Measurements from ENCODE around the gene TPX2. TPM values are rescaled to one million over a fixed set of nuclear protein-coding genes. Genes with fewer than 3 reads are reported as not detected.
A peak's percentile ranks its signal among the peaks of the same experiment; 100 is the strongest.

The TPX2 gene, protein sequence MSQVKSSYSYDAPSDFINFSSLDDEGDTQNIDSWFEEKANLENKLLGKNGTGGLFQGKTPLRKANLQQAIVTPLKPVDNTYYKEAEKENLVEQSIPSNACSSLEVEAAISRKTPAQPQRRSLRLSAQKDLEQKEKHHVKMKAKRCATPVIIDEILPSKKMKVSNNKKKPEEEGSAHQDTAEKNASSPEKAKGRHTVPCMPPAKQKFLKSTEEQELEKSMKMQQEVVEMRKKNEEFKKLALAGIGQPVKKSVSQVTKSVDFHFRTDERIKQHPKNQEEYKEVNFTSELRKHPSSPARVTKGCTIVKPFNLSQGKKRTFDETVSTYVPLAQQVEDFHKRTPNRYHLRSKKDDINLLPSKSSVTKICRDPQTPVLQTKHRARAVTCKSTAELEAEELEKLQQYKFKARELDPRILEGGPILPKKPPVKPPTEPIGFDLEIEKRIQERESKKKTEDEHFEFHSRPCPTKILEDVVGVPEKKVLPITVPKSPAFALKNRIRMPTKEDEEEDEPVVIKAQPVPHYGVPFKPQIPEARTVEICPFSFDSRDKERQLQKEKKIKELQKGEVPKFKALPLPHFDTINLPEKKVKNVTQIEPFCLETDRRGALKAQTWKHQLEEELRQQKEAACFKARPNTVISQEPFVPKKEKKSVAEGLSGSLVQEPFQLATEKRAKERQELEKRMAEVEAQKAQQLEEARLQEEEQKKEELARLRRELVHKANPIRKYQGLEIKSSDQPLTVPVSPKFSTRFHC
- 86.2 TPM for polyA plus RNA-seq (2013, experiment 1 of 2)
- 101 TPM for polyA plus RNA-seq (2013, experiment 2 of 2)

DNA sequence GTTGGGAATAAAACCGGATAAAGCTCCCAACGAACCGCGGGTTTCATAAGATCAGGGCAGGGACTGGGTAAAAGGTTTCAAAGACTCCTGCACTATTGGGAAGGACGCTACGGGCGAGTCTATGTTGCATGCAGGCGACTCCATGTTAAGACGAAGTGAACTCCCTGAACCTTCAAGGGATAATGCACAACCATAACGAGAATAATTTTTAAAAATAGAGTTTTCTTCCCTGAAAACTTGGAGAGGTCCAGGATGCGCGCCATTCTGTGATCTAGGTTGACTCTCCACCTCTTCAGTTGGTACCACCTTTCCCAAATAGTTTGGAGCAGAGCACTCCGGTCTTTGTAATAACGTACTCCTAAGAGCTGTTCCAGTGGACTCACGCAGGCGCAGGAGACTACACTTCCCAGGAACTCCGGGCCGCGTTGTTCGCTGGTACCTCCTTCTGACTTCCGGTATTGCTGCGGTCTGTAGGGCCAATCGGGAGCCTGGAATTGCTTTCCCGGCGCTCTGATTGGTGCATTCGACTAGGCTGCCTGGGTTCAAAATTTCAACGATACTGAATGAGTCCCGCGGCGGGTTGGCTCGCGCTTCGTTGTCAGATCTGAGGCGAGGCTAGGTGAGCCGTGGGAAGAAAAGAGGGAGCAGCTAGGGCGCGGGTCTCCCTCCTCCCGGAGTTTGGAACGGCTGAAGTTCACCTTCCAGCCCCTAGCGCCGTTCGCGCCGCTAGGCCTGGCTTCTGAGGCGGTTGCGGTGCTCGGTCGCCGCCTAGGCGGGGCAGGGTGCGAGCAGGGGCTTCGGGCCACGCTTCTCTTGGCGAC is at the start of gene TPX2:
TSS of gene TPX2 (plus strand) at position 562 of the 821 bp plus-strand sequence. CDS start 18,187 bp downstream, outside the sequence.
- Histone ChIP-seq H3K27me3 (ENCODE audit: insufficient read depth, low read length) (no peaks in the 10 kb centered on the region), H3K4me3 (ENCODE audit: low read length) (peak within 1 kb of the TSS; percentile 93), H3K9ac (ENCODE audit: low read depth, low read length) (peak within 1 kb of the TSS; percentile 92), H3K4me1 (ENCODE audit: insufficient read depth, low read length) (peaks cover 10% of the 10 kb centered on the region), H3K9me3 (ENCODE audit: insufficient read depth, low read depth, low read length) (no peaks in the 10 kb centered on the region), H3K36me3 (ENCODE audit: insufficient read depth, low read length) (peaks cover 14% of the 10 kb centered on the region), H3K27ac (ENCODE audit: low read depth, low read length) (peak within 1 kb of the TSS; percentile 85)
- under 1% methylated on average over 54 of the region's 54 CpGs for WGBS

DNA sequence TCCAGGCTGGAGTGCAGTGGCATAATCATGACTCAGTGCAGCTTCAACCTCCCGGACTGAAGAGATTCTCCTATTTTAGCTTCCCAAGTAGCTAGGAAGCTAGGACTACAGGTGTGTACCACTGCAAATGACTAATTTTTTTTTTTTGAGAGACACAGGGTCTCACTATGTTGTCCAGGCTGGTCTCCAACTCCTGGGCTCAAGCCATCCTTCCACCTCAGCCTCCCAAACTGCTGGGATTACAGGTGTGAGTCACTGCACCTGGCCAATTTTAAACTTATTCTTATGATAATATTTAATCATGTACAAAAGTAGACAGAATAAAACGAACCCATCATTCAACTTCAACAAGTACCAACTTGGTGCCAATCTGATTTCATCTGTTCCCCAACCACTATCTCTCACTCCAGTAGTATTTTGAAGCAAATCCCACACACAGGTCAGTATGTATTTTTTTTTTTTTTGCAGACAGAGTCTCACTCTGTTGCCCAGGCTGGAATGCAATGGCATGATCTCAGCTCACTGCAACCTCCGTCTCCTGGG is 48.9 kb upstream of the TPX2 start:
- H3K36me3 ChIP-seq (ENCODE audit: insufficient read depth, low read length), result peaks cover 11% of the 10 kb centered on the region; the same call in 1 of the 2 replicates
- peaks cover 34% of the 10 kb centered on the region for H3K4me1 ChIP-seq (ENCODE audit: insufficient read depth, low read length)

DNA sequence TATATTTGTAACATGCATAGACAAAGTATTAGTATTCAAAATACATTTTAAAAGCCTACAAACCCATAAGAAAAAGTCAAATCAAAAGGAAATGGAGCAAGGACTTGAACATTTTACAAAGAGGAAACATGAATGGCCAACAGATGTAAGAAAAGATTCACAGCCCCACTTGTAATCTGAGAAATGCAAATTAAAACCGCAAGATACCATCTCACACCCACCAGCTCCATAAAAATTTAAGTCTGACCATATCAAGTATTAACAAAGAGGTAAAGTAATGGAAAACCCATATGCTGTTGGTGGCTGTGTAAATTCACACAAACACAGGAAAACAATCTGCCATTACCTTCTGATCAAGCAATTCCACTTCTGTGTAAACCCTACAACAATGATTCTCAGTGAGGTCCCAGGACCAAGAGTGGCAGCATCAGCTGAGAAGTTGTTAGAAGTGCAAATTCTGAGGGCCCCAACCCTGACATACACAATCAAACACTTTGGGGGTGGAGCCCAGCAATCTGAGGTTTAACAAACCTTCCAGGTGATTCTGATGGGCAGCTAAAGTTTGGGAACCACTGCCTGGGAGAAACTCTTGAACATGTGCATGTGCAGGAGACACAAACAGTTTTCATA is 47.3 kb upstream of the TPX2 start:
- Histone ChIP-seq H3K27ac (ENCODE audit: low read depth, low read length) (no peak overlapping the region), H3K4me1 (ENCODE audit: insufficient read depth, low read length) (peaks cover 29% of the 10 kb centered on the region), H3K4me3 (ENCODE audit: low read length) (no peak overlapping the region)

More for the DNA sequence above, 48.9 kb upstream of the TPX2 start:
- WGBS, result 88% methylated on average over 3 of the region's 3 CpGs
- Histone ChIP-seq H3K27ac (ENCODE audit: low read depth, low read length) (no peak overlapping the region), H3K4me3 (ENCODE audit: low read length) (no peak overlapping the region), H3K27me3 (ENCODE audit: insufficient read depth, low read length) (no peaks in the 10 kb centered on the region), H3K9ac (ENCODE audit: low read depth, low read length) (no peak overlapping the region), H3K9me3 (ENCODE audit: insufficient read depth, low read depth, low read length) (no peaks in the 10 kb centered on the region)

GRCh38 chr20:31693402-31693801 is 45.7 kb upstream of the TPX2 start:
- H3K27me3 ChIP-seq (ENCODE audit: insufficient read depth, low read length), result no peaks in the 10 kb centered on the region
- H3K4me1 ChIP-seq (ENCODE audit: insufficient read depth, low read length), result peaks cover 29% of the 10 kb centered on the region
- no peak overlapping the region for H3K9ac ChIP-seq (ENCODE audit: low read depth, low read length)
- 88% methylated on average over 6 of the region's 6 CpGs for WGBS
- peaks cover 9% of the 10 kb centered on the region; the same call in 1 of the 2 replicates for H3K36me3 ChIP-seq (ENCODE audit: insufficient read depth, low read length)
- H3K27ac ChIP-seq (ENCODE audit: low read depth, low read length), result no peak overlapping the region
- H3K9me3 ChIP-seq (ENCODE audit: insufficient read depth, low read depth, low read length), result no peaks in the 10 kb centered on the region
- H3K4me3 ChIP-seq (ENCODE audit: low read length), result no peak overlapping the region

More for the DNA sequence above, 47.3 kb upstream of the TPX2 start:
- H3K9ac ChIP-seq (ENCODE audit: low read depth, low read length), result no peak overlapping the region
- 25% methylated on average over 1 of the region's 1 CpG for whole genome bisulfite sequencing
- peaks cover 15% of the 10 kb centered on the region; the same call in 1 of the 2 replicates for H3K36me3 ChIP-seq (ENCODE audit: insufficient read depth, low read length)
- H3K9me3 ChIP-seq (ENCODE audit: insufficient read depth, low read depth, low read length), result no peaks in the 10 kb centered on the region
- H3K27me3 ChIP-seq (ENCODE audit: insufficient read depth, low read length), result no peaks in the 10 kb centered on the region

GRCh38 chr20:31693987-31694661 is 45.0 kb upstream of the TPX2 start:
- H3K4me3 ChIP-seq (ENCODE audit: low read length), result no peak overlapping the region
- H3K27ac ChIP-seq (ENCODE audit: low read depth, low read length), result peak overlapping the region; percentile 9; the same call in 1 of the 2 replicates
- H3K4me1 ChIP-seq (ENCODE audit: insufficient read depth, low read length), result peaks cover 34% of the 10 kb centered on the region
- WGBS, result 39% methylated on average over 4 of the region's 4 CpGs
- H3K27me3 ChIP-seq (ENCODE audit: insufficient read depth, low read length), result no peaks in the 10 kb centered on the region
- 0 out of 2 replicates have a peak, but pooled peaks cover 5% of the 10 kb centered on the region for H3K36me3 ChIP-seq (ENCODE audit: insufficient read depth, low read length)
- H3K9me3 ChIP-seq (ENCODE audit: insufficient read depth, low read depth, low read length), result no peaks in the 10 kb centered on the region
- H3K9ac ChIP-seq (ENCODE audit: low read depth, low read length), result no peak overlapping the region

DNA sequence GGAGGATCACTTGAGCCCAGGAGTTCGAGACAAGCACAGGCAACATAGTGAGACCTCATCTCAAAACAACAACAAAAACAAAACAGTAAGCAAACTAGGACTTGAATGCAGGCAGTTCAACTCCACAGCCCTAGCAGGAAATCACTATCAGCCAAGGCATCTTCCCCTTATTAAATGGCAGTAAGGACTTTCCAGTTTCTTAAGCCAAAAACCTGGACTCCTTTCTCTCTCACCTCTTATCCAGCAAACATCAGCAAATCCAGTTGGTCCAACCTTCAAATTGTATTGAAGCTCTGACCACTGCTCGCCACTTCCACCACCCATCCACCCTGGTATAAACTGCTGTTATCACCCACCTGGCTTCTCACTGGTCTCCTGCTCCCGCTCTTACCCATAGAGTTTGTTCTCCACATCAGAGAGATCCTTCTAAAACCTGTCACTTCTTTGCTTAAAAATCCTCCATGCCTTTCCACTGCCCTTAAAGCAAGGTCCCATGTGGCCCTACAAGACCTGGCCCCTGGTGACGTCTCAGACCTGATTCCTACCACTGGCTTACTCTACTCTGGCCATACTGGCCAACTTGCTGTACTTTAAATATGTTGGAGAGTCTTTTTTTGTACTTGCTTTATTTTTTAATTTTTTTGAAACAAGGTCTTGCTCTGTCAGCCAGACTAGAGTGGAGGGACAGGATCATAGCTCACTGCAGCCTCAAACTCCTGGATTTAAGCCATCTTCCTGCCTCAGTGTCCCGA is 44.1 kb upstream of the TPX2 start:
- no peak overlapping the region for H3K4me3 ChIP-seq (ENCODE audit: low read length)
- 0 out of 2 replicates have a peak, but pooled peaks cover 10% of the 10 kb centered on the region for H3K36me3 ChIP-seq (ENCODE audit: insufficient read depth, low read length)
- peak overlapping the region; percentile 11; the same call in 1 of the 2 replicates for H3K27ac ChIP-seq (ENCODE audit: low read depth, low read length)
- peaks cover 40% of the 10 kb centered on the region for H3K4me1 ChIP-seq (ENCODE audit: insufficient read depth, low read length)
- 88% methylated on average over 5 of the region's 5 CpGs for WGBS
- no peaks in the 10 kb centered on the region for H3K9me3 ChIP-seq (ENCODE audit: insufficient read depth, low read depth, low read length)
- no peak overlapping the region for H3K9ac ChIP-seq (ENCODE audit: low read depth, low read length)
- no peaks in the 10 kb centered on the region for H3K27me3 ChIP-seq (ENCODE audit: insufficient read depth, low read length)

DNA sequence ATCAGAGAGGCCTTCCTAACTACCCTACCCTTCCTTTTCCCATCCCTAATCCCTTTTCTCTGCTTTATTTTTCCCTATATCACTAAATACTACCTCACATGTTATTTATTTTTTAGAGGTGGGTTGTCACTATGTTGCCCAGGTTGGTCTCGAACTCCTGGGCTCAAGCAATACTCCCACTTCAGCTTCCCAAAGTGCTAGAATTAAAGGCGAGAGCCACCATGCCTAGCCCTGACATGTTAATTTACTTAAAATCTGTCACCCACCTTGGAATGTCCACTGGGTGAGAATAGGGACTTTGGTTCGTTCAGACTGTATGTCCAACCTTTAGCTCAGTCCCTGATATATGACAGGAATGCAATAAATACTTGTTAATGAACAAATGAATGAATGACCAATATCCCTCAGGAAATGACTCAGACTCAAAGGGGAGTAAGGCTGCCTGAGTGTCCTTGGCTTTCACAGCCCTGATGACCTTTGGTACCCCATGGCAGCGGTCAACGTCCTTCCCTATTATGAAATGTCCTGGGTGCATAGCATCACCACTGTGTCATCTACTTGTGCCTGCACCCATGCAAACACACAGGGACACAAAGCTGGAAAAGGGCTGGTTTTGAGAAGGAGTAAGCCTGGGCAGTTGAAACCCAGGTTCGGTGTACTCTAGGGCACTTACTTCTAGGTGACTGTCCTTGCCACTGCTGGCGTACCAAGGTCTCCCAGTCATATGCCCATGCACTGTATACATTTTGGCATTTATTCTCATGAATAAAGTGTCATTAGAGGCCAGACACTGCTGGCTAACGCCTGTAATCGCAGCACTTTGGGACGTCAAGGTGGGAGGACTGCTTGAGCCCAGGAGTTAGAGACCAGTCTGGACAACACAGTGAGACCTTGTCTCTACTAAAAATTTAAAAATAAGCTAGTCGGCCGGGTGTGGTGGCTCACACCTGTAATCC is 43.0 kb upstream of the TPX2 start:
- Histone ChIP-seq H3K4me3 (ENCODE audit: low read length) (no peak overlapping the region), H3K9ac (ENCODE audit: low read depth, low read length) (no peak overlapping the region), H3K9me3 (ENCODE audit: insufficient read depth, low read depth, low read length) (no peaks in the 10 kb centered on the region), H3K27me3 (ENCODE audit: insufficient read depth, low read length) (no peaks in the 10 kb centered on the region), H3K4me1 (ENCODE audit: insufficient read depth, low read length) (peaks cover 40% of the 10 kb centered on the region), H3K27ac (ENCODE audit: low read depth, low read length) (no peak overlapping the region), H3K36me3 (ENCODE audit: insufficient read depth, low read length) (0 out of 2 replicates have a peak, but pooled peaks cover 14% of the 10 kb centered on the region)
- WGBS, result 94% methylated on average over 12 of the region's 12 CpGs

- H3K4me3 ChIP-seq (ENCODE audit: low read length), result no peak overlapping the region
- H3K27me3 ChIP-seq (ENCODE audit: insufficient read depth, low read length), result no peaks in the 10 kb centered on the region
- 0 out of 2 replicates have a peak, but pooled peaks cover 14% of the 10 kb centered on the region for H3K36me3 ChIP-seq (ENCODE audit: insufficient read depth, low read length)
- H3K9me3 ChIP-seq (ENCODE audit: insufficient read depth, low read depth, low read length), result no peaks in the 10 kb centered on the region
- no peak overlapping the region for H3K27ac ChIP-seq (ENCODE audit: low read depth, low read length)
- peaks cover 32% of the 10 kb centered on the region for H3K4me1 ChIP-seq (ENCODE audit: insufficient read depth, low read length)
- 95% methylated on average over 8 of the region's 8 CpGs for WGBS
- H3K9ac ChIP-seq (ENCODE audit: low read depth, low read length), result no peak overlapping the region
Measured at GRCh38 chr20:31698243-31698802, 40.8 kb upstream of the TPX2 start.
